Activated naive CD4-positive, alpha-beta T cell treated with anti-CD3 and anti-CD28 coated beads for 36 hours (primary cell): ENCODE data around the gene WDR83. TPM values are rescaled to one million over a fixed set of nuclear protein-coding genes. Genes with fewer than 3 reads are reported as not detected.
"Not testable (repeated sequence)": the region's sequence is repeated elsewhere in the genome, so short reads cannot be mapped to it uniquely, and the experiment has no call there.

Experiments used
- CTCF ChIA-PET: fragments of 350-600 bp; sonication (Branson Sonifier 250); formaldehyde crosslinking; loops from one replicate; lab custom pipeline; 2021; ENCODE audit warnings: antibody characterized with exemption; lab: Charles Lee
- DNase-seq: peaks from one replicate; pipeline ENCODE4 v3.0.0-alpha.2; 2020
- H3K27ac Mint-ChIP-seq: one replicate; pipeline ENCODE4 v1.8.0; 2021; ENCODE audit warnings: mild to moderate bottlenecking, mixed read lengths
- H3K27me3 Mint-ChIP-seq: one replicate; pipeline ENCODE4 v1.8.0; 2021; ENCODE audit warnings: low read depth, mixed read lengths
- H3K36me3 Mint-ChIP-seq: one replicate; pipeline ENCODE4 v1.8.0; 2021; ENCODE audit warnings: low read depth, mixed read lengths
- H3K4me1 Mint-ChIP-seq: one replicate; pipeline ENCODE4 v1.8.0; 2021; ENCODE audit warnings: low read depth, mixed read lengths
- H3K4me3 Mint-ChIP-seq: one replicate; pipeline ENCODE4 v1.8.0; 2021; ENCODE audit warnings: mild to moderate bottlenecking, moderate library complexity, mixed read lengths
- H3K9me3 Mint-ChIP-seq: one replicate; pipeline ENCODE4 v1.8.0; 2021; ENCODE audit warnings: mixed read lengths
- intact Hi-C: fragments of 100-400 bp; cut with micrococcal nuclease; formaldehyde crosslinking; loops from one replicate; pipeline ENCODE4 v1.15.1; 2023
- total RNA-seq, 2 experiments: library from RNA; stranded (reverse); gene quantifications; one replicate each; pipeline ENCODE4 v1.2.3, GENCODE V29; 2021

WDR83 gene
- total RNA-seq, 2 experiments from 2014 or later: 14.9 to 16.2 TPM

DNA sequence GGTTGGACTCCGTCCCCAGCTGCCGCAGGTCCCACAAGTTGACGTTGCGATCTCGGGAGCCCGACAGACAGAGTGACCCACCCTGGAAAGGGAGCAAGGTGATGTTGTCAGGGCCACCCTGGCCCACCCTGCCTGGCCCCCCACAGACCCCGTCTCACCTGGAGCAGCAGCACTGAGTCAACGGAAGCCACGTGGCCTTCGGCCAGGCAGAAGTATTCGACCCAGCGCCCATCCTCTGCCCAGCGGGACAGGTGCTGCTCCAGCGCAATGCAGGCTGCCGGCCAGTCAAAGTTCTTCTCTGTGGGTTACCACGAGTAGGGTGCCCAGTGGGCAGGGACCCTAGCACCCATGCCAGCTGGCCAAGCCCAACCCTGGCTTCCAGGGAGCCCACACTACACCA is 28.0 kb downstream of the WDR83 start:
- intact Hi-C loops: no loop called here
- no peaks in the 10 kb centered on the region for H3K9me3 Mint-ChIP-seq
- H3K27ac Mint-ChIP-seq: no peak overlapping the region

DNA sequence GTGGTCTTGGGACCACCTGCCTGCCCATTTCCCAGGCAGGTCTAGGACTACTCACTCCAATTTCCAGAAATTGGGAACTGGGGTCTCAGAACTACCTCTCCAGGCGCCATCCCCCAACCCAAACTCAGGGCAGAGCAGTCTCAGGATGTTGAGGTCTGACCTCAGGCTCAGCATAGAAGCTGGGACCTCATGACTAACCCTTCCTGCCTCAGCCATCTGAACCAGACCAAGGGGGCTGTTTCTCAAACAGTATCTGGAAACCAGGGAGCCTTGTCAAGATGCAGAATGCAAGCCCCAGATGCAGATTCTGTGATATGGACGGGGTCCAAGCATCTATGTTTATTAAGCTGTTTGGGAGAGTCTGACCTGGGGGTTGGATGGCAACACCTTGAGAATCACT is 28.5 kb downstream of the WDR83 start:
- no peaks in the 10 kb centered on the region for H3K9me3 Mint-ChIP-seq
- DNase-seq: no peak
- intact Hi-C loops: no loop called here
- peaks cover 10% of the 10 kb centered on the region for H3K36me3 Mint-ChIP-seq
- H3K27ac Mint-ChIP-seq: no peak overlapping the region
- H3K4me3 Mint-ChIP-seq: peak overlapping the region; percentile 91
- H3K27me3 Mint-ChIP-seq: no peaks in the 10 kb centered on the region
- peaks cover 11% of the 10 kb centered on the region for H3K4me1 Mint-ChIP-seq
- CTCF ChIA-PET: interaction anchor here (0.7 to 1.7 kb wide), 2 partner anchors 21 to 38 kb away, joined by 3 to 4 read pairs; no protein-coding TSS in a partner anchor

More for the DNA sequence above, 28.0 kb downstream of the WDR83 start:
- Mint-ChIP-seq H3K4me3 (peak overlapping the region; percentile 91), H3K4me1 (peaks cover 11% of the 10 kb centered on the region), H3K36me3 (peaks cover 10% of the 10 kb centered on the region), H3K27me3 (no peaks in the 10 kb centered on the region)
- CTCF ChIA-PET: interaction anchor here (0.6 to 0.7 kb wide), 3 partner anchors 9 to 38 kb away, joined by 3 to 4 read pairs (median 3); no protein-coding TSS in a partner anchor
- no peak for DNase-seq

DNA sequence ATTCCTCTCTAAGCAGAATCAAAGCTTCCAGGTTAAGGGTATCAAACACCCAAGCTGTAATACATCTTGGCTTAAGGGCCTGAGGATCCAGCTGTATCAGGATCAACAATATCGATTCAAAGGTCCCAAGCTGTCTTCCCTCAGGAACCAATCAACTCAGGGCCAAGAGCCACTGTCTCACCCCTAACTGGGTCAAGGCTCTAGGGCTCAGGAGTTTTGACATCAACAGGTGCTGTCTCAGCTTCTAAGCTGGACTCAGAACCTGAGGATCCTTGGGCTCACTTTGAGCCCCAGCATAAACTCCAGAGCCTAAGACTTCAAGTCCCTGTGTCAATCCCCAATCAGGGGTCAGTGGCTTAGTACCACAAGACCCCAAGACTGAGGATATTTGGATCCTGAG is 28.9 kb downstream of the WDR83 start:
- Mint-ChIP-seq H3K27ac (no peak overlapping the region), H3K9me3 (no peaks in the 10 kb centered on the region), H3K27me3 (no peaks in the 10 kb centered on the region), H3K36me3 (peaks cover 7% of the 10 kb centered on the region), H3K4me3 (peak overlapping the region; percentile 91), H3K4me1 (peaks cover 11% of the 10 kb centered on the region)
- DNase-seq: no peak
- CTCF ChIA-PET: interaction anchor here (1.1 to 1.7 kb wide), 2 partner anchors 19 to 21 kb away, joined by 3 to 4 read pairs; no protein-coding TSS in a partner anchor
- intact Hi-C loops: no loop called here

DNA sequence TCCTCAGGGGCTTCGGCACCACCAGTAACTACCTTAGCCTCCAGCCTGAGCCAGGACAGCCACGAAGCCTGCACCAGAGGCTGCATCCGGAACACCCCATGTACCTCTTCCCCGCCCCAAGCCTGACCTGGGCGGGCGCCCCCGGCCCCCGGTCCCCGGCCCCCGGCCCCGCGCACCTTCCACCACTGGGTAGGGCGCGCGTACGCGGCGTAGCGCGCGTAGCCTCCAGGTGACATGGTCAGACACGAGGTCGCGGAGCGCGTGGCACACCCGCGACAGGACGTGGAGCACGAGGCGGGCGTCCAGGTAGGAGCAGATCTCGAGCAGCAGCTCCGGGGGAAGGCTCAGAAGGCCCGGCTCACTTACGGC is 29.4 kb downstream of the WDR83 start:
- CTCF ChIA-PET: interaction anchor here (1.1 to 1.7 kb wide), 2 partner anchors 19 to 20 kb away, joined by 3 to 4 read pairs; no protein-coding TSS in a partner anchor
- Mint-ChIP-seq H3K4me1 (peaks cover 11% of the 10 kb centered on the region), H3K36me3 (peaks cover 10% of the 10 kb centered on the region), H3K9me3 (no peaks in the 10 kb centered on the region), H3K4me3 (peak overlapping the region; percentile 91), H3K27ac (no peak overlapping the region), H3K27me3 (no peaks in the 10 kb centered on the region)
- intact Hi-C loops: loop anchor here (1.0 to 2.0 kb wide), 2 partner anchors 15 to 41 kb away; partner anchors contain the start of genes DHPS and GET3
- DNase-seq: no peak

DNA sequence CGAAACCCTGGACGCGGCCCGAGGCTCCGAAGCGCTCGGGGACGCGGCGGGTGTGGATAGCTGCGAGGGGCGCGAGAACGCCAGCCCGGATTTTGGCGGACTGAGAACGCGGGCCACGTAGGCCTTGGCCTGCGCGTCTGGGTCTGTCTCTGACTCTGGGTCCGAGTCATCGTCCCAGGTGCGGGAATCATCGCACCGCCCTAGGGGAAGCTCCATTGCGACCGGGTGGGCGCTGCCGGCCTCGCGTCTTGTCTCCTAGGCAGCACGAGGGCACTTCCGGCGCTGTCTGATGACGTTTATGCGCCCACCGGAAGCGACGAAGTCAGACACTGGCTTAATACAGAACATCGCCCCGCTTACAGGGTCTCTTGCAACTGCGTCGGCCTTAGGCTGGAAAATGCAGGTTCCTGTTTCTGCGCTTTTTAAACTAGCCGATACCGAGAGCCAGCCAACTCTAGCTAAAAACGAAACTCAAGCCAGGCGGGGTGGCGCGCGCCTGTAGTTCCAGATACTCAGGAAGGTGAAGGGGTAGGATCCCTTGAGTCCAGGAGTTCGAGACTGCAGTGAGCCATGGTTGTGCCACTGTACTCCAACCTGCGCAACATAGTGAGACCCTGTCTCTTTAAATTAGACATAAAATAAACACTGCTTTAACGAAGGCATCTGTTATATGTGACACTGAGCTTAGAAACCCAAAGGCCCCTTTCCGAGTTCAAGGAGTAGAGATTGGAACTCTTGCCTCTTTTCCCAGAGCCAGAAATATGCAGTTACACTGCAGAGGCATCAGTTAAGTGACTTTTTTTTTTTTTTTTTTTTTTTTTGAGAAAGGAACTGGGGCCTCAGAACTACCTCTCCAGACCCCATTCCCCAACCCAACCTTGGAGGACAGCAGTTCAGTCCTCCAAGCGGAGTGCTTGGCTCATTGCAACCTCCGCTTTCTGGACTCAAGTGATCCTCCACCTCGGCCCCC is 30.0 kb downstream of the WDR83 start, which contains the start of gene FBXW9:
Gene FBXW9, minus strand, starts transcription at position 266 of the 970 bp plus-strand sequence. Its CDS starts 50 bp downstream, at position 216.
- peaks cover 14% of the 10 kb centered on the region for H3K36me3 Mint-ChIP-seq

DNA sequence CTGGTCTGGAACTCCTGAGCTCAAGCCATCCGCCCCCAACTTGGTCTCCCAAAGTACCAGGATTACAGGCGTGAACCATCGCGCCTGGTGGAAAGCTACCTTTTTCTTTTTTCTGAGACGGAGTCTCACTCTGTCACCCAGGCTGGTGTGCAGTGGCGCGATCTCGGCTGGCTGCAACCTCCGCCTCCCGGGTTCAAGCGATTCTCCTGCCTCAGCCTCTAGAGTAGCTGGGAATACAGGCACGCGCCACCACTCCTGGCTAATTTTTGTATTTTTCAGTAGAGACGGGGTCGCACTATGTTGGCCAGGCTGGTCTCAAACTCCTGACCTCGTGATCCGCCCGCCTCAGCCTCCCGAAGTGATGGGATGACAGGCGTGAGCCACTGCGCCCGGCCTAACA is 30.8 kb downstream of the WDR83 start:
- H3K27me3 Mint-ChIP-seq, H3K27ac Mint-ChIP-seq, DNase-seq, H3K9me3 Mint-ChIP-seq: not testable (repeated sequence)
- CTCF ChIA-PET: interaction anchor here (0.7 kb wide), 1 partner anchor 142 kb away, joined by 3 read pairs; no protein-coding TSS in a partner anchor
- intact Hi-C loops: loop anchor here (2.0 kb wide), 1 partner anchor 39 kb away; the partner anchor contains the start of gene GET3
- Mint-ChIP-seq H3K36me3 (peaks cover 16% of the 10 kb centered on the region), H3K4me3 (peak overlapping the region; percentile 91), H3K4me1 (peaks cover 11% of the 10 kb centered on the region)

More for the DNA sequence above, 30.0 kb downstream of the WDR83 start, which contains the start of gene FBXW9:
- no peaks in the 10 kb centered on the region for H3K27me3 Mint-ChIP-seq
- peak within 1 kb of the TSS; percentile 91 for H3K27ac Mint-ChIP-seq
- DNase-seq: peak; percentile 98
- no peaks in the 10 kb centered on the region for H3K9me3 Mint-ChIP-seq
- peak within 1 kb of the TSS; percentile 91 for H3K4me3 Mint-ChIP-seq
- CTCF ChIA-PET: interaction anchor here (0.6 to 1.7 kb wide), 4 partner anchors 20 to 775 kb away, joined by 3 to 4 read pairs (median 3); no protein-coding TSS in a partner anchor
- intact Hi-C loops: loop anchor here (1.0 to 2.0 kb wide), 2 partner anchors 15 to 40 kb away; partner anchors contain the start of genes DHPS and GET3
- H3K4me1 Mint-ChIP-seq: peaks cover 11% of the 10 kb centered on the region

DNA sequence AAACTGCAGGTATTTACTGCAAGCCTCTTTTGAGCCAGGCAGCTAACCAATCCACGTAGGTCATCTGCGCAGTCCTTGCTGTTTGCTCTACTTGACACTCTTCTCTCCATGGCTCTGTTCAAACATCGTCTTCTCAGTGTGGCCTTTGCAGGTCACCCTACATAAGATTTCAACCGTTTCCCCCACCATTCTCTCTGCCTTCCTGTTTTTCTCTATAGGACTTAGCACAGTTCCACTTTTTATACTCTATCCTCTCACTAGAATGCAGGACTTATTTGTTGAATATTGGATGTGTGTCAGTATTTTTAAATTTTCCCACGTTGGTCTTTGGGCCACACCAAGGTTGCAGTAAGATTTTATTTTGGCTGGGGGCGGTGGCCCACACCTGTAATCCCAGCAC is 31.5 kb downstream of the WDR83 start:
- Mint-ChIP-seq H3K4me3 (peak overlapping the region; percentile 20), H3K27me3 (no peaks in the 10 kb centered on the region), H3K4me1 (peaks cover 11% of the 10 kb centered on the region), H3K9me3 (no peaks in the 10 kb centered on the region), H3K27ac (no peak overlapping the region), H3K36me3 (peaks cover 19% of the 10 kb centered on the region)
- intact Hi-C loops: no loop called here
- no peak for DNase-seq
- CTCF ChIA-PET: no interaction called here

DNA sequence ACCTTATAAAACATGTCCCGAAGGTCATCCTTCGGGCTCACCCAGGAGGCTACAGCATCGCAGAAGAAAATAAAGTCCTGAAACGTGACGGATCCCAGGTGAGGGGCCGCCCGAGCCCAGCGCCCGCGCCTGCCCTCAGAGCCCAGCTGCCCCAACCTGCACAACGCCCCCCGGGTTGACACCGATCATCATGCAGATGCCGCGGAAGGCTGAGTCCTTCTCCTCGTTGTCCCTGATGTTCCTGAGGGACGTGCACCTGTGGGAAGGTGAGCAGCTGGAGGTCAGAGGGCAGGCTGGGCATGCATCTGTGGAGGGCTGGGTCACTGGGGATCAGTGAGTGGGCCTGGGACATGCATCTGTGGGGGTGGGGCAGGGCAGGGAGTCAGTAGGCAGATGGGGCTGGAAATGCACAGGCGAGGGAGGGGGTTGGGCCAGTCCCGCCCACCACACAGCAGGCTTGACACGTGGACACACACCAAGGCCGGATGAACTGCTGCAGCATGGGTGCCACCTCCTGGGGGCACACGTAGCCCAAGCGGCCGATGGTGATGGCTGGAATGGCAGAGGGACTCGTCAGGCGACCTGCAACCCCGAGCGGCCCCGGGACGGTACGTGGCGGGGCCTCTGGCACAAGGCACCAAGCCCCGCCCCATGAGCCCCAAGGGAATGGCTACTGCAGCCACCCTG is 35.1 kb downstream of the WDR83 start:
- Mint-ChIP-seq H3K27ac (no peak overlapping the region), H3K4me1 (peaks cover 4% of the 10 kb centered on the region), H3K36me3 (peaks cover 41% of the 10 kb centered on the region), H3K9me3 (no peaks in the 10 kb centered on the region), H3K27me3 (no peaks in the 10 kb centered on the region), H3K4me3 (no peak overlapping the region)
- intact Hi-C loops: no loop called here
- DNase-seq: no peak
- CTCF ChIA-PET: no interaction called here

DNA sequence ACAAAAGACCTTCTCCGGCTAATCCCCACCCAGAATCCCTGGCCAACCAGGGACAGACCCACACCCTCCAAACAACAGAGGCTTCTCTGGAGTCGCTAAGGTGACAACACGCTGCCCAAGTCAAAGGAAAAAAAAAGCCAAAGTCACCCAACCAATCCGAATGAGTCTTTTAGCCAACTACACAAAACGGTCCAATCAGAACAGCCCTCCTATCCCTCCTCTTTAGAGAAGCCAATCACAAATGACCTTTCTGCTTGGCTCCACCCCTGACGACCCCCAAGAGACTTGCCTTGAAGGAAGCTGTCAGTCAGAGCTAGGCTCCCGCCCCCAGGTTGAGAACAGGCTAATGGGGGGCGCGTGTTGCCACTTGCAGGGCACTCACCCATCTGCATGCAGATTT is 36.4 kb downstream of the WDR83 start:
- Mint-ChIP-seq H3K9me3 (no peaks in the 10 kb centered on the region), H3K27ac (no peak overlapping the region), H3K4me3 (no peak overlapping the region), H3K36me3 (peaks cover 44% of the 10 kb centered on the region), H3K27me3 (no peaks in the 10 kb centered on the region), H3K4me1 (peaks cover 2% of the 10 kb centered on the region)
- CTCF ChIA-PET: interaction anchor here (1.0 kb wide), 1 partner anchor 55 kb away, joined by 3 read pairs; no protein-coding TSS in a partner anchor
- intact Hi-C loops: no loop called here
- DNase-seq: no peak

DNA sequence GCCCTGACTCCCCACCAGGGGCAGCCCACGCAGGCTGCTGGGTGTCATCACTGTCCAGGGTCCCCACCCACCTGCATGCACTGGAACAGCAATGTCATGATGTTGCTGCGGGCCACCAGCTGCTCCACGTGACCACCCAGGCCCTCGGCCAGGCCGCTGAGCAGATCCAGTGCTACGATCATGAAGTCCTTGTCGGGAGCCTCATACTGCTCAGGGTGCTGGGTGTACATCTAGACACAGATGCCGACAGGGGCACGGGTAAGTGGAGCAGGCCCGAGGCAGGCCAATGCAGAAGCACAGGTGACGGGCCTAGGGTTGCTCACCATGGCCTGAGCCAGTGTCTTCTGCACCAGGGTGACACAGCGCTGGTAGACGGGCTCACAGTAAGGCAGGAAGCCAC is 38.6 kb downstream of the WDR83 start:
- Mint-ChIP-seq H3K9me3 (no peaks in the 10 kb centered on the region), H3K4me1 (no peaks in the 10 kb centered on the region), H3K4me3 (no peak overlapping the region), H3K36me3 (peaks cover 43% of the 10 kb centered on the region), H3K27ac (no peak overlapping the region), H3K27me3 (no peaks in the 10 kb centered on the region)
- DNase-seq: no peak
- intact Hi-C loops: no loop called here
- CTCF ChIA-PET: no interaction called here

DNA sequence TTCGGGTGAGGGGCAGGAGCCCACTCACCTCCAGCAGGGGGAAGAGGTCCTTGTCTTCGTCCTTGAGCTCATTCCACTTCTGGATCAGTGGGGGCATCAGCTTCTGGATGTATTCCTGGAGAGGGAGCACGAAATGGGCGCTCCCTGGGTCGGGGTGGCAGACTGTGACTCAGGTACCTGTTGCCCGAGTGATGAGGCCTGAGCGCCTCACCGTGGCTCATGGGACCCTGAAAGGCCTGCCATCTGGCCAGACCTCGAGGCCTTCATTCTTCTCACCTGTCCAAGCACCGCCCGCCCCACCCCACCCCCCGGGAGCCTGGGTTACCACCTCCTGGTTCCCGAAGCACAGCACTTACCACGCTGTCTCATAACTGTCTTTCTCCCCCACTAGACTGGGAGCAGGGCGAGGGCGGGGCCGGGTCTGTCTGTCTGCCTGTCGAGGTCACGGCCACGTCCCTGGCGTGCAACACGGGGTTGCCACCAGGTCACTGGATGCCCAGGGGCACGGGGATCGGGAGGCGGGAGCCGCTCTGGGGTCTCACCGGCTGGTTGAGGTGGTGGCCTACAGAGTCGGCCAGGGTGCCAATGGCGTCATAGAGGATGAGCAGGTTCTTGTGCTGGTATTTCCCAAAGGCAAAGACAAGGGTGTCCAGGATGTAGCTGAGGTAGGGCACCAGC is 39.2 kb downstream of the WDR83 start:
- Mint-ChIP-seq H3K27me3 (no peaks in the 10 kb centered on the region), H3K9me3 (no peaks in the 10 kb centered on the region), H3K4me3 (no peak overlapping the region), H3K27ac (no peak overlapping the region), H3K36me3 (peaks cover 48% of the 10 kb centered on the region), H3K4me1 (no peaks in the 10 kb centered on the region)
- no peak for DNase-seq
- intact Hi-C loops: no loop called here
- CTCF ChIA-PET: interaction anchor here (0.5 to 1.1 kb wide), 2 partner anchors 13 to 76 kb away, joined by 3 to 6 read pairs; no protein-coding TSS in a partner anchor
